Measurements from ENCODE around the gene ZNF324B.
"Not testable (repeated sequence)": the region's sequence is repeated elsewhere in the genome, so short reads cannot be mapped to it uniquely, and the experiment has no call there.

ZNF324B gene

GRCh38 chr19:58439576-58440554 lies 11.6 kb upstream of the ZNF324B start, which contains the start of gene ZNF132:
Gene ZNF132 (minus strand): TSS chr19:58440153. CDS start chr19:58439821, 332 bp downstream.
- H3K4me3 ChIP-seq (ENCODE audit: low read length) = peak within 1 kb of the TSS; percentile 69; the same call in 1 of the 2 replicates

GRCh38 chr19:58440556-58440955 lies 10.9 kb upstream of the ZNF324B start:
- H3K4me3 ChIP-seq (ENCODE audit: low read length) = peak overlapping the region; percentile 48; the same call in 1 of the 2 replicates
- TF ChIP-seq ZNF274 (IDR thresholded peaks at IDR 0.05; ENCODE audit: low read depth, low read length) = no peak

More at GRCh38 chr19:58439576-58440554, 11.6 kb upstream of the ZNF324B start, which contains the start of gene ZNF132:
- TF ChIP-seq ZNF274 (IDR thresholded peaks at IDR 0.05; ENCODE audit: low read depth, low read length) = no peak

GRCh38 chr19:58442986-58443385 lies 8.4 kb upstream of the ZNF324B start:
- not testable (repeated sequence) for H3K4me3 ChIP-seq (ENCODE audit: low read length)

- not testable (repeated sequence) for H3K4me3 ChIP-seq (ENCODE audit: low read length)
These were observed 2.6 kb upstream of the ZNF324B start for GRCh38 chr19:58448860-58449259.

GRCh38 chr19:58449980-58450379 lies 1.4 kb upstream of the ZNF324B start:
- not testable (repeated sequence) for H3K4me3 ChIP-seq (ENCODE audit: low read length)

GRCh38 chr19:58450856-58451357 lies 515 bp upstream of the ZNF324B start:
- peak overlapping the region; percentile 62 for H3K4me3 ChIP-seq (ENCODE audit: low read length)
- no peak for TF ChIP-seq ZNF274 (IDR thresholded peaks at IDR 0.05; ENCODE audit: low read depth, low read length)

GRCh38 chr19:58453743-58454142 lies 2.3 kb downstream of the ZNF324B start:
- no peak overlapping the region for H3K4me3 ChIP-seq (ENCODE audit: low read length)
- no peak for TF ChIP-seq ZNF274 (IDR thresholded peaks at IDR 0.05; ENCODE audit: low read depth, low read length)

- H3K4me3 ChIP-seq (ENCODE audit: low read length) = no peak overlapping the region
- TF ChIP-seq ZNF274 (IDR thresholded peaks at IDR 0.05; ENCODE audit: low read depth, low read length) = no peak
These were observed 3.9 kb downstream of the ZNF324B start for GRCh38 chr19:58455306-58455705.

GRCh38 chr19:58456111-58456510 lies 4.7 kb downstream of the ZNF324B start:
- no peak for TF ChIP-seq ZNF274 (IDR thresholded peaks at IDR 0.05; ENCODE audit: low read depth, low read length)
- no peak overlapping the region for H3K4me3 ChIP-seq (ENCODE audit: low read length)

GRCh38 chr19:58460039-58460438 lies 8.6 kb downstream of the ZNF324B start:
- H3K4me3 ChIP-seq (ENCODE audit: low read length) = no peak overlapping the region
- TF ChIP-seq ZNF274 (IDR thresholded peaks at IDR 0.05; ENCODE audit: low read depth, low read length) = no peak

GRCh38 chr19:58466089-58466759 lies 14.8 kb downstream of the ZNF324B start:
- H3K4me3 ChIP-seq (ENCODE audit: low read length) = peak overlapping the region; percentile 54; the same call in 1 of the 2 replicates
- TF ChIP-seq ZNF274 (IDR thresholded peaks at IDR 0.05; ENCODE audit: low read depth, low read length) = no peak

GRCh38 chr19:58466760-58467589 lies 15.6 kb downstream of the ZNF324B start, which contains the start of gene ZNF324:
Gene ZNF324 (plus strand): TSS chr19:58467080. CDS start chr19:58469186, 2,106 bp downstream.
- TF ChIP-seq ZNF274 (IDR thresholded peaks at IDR 0.05; ENCODE audit: low read depth, low read length) = no peak

GRCh38 chr19:58468216-58468839 lies 16.9 kb downstream of the ZNF324B start:
- peak overlapping the region; percentile 17; the same call in 1 of the 2 replicates for H3K4me3 ChIP-seq (ENCODE audit: low read length)
- TF ChIP-seq ZNF274 (IDR thresholded peaks at IDR 0.05; ENCODE audit: low read depth, low read length) = no peak

More at GRCh38 chr19:58466760-58467589, 15.6 kb downstream of the ZNF324B start, which contains the start of gene ZNF324:
- peak within 1 kb of the TSS; percentile 82 for H3K4me3 ChIP-seq (ENCODE audit: low read length)

All from GM08714 (cell line).